CD4-positive, alpha-beta T cell (primary cell): ENCODE data around the gene USP8. TPM values are rescaled to one million over a fixed set of nuclear protein-coding genes. Genes with fewer than 3 reads are reported as not detected.
"Not testable (repeated sequence)": the region's sequence is repeated elsewhere in the genome, so short reads cannot be mapped to it uniquely, and the experiment has no call there.

Source experiments
- ATAC-seq: fragments of 200-7000 bp; cut with Tn5 transposase; one replicate; pipeline ENCODE4 v1.10.0; 2022; ENCODE audit warnings: mild to moderate bottlenecking; ENCODE audit not compliant: poor library complexity
- CTCF ChIA-PET: fragments of 350-600 bp; sonication (Branson Sonifier 250); formaldehyde crosslinking; loops from one replicate; lab custom pipeline; 2021; ENCODE audit warnings: antibody characterized with exemption, inconsistent platforms; lab: Charles Lee
- POLR2A ChIA-PET: fragments of 350-600 bp; sonication (Branson Sonifier 250); formaldehyde crosslinking; loops from one replicate; lab custom pipeline; 2021; ENCODE audit warnings: antibody characterized with exemption, inconsistent platforms; lab: Charles Lee
- DNase-seq, 14 experiments: peaks; one replicate each; pipeline ENCODE4 v3.0.0-alpha.2; 2013 to 2020; ENCODE audit warnings: mixed read lengths in 2 of 14
- H3K27ac ChIP-seq, 2 donors: one replicate each; pipeline versions ENCODE4 v1.5.1 to v1.7.0; 2013; ENCODE audit warnings: low read length in 2 of 2, low read depth in 1 of 2, mild to moderate bottlenecking in 1 of 2
- H3K27me3 ChIP-seq, 2 experiments: 1 replicate in 1 of 2; 2 replicates in 1 of 2; pipeline versions ENCODE4 v1.6.1 to v1.7.0; 2013; ENCODE audit warnings: low read length in 2 of 2, control low read depth in 1 of 2, mild to moderate bottlenecking in 1 of 2, moderate library complexity in 1 of 2; ENCODE audit not compliant: insufficient read depth in 2 of 2, control insufficient read depth in 1 of 2
- H3K36me3 ChIP-seq: one replicate; pipeline ENCODE4 v1.6.1; 2013; ENCODE audit warnings: low read length, control low read depth; ENCODE audit not compliant: insufficient read depth
- H3K4me1 ChIP-seq: one replicate; pipeline ENCODE4 v1.6.1; 2013; ENCODE audit warnings: low read length, control low read depth; ENCODE audit not compliant: insufficient read depth
- H3K4me3 ChIP-seq: one replicate; pipeline ENCODE4 v1.5.1; 2013; ENCODE audit warnings: mild to moderate bottlenecking, low read length, moderate library complexity
- H3K9me3 ChIP-seq, 2 experiments: 1 replicate in 1 of 2; 2 replicates in 1 of 2; pipeline versions ENCODE4 v1.6.1 to v1.7.0; 2013; ENCODE audit warnings: low read length in 2 of 2, mild to moderate bottlenecking in 2 of 2, control low read depth in 1 of 2, moderate library complexity in 1 of 2; ENCODE audit not compliant: control insufficient read depth in 1 of 2, insufficient read depth in 1 of 2
- H3K27ac Mint-ChIP-seq: one replicate; pipeline ENCODE4 v1.8.0; 2020; ENCODE audit warnings: mixed read lengths
- H3K27me3 Mint-ChIP-seq: one replicate; pipeline ENCODE4 v1.8.0; 2021; ENCODE audit warnings: mixed read lengths
- H3K36me3 Mint-ChIP-seq: one replicate; pipeline ENCODE4 v1.8.0; 2021; ENCODE audit warnings: low read depth, mixed read lengths
- H3K4me1 Mint-ChIP-seq: one replicate; pipeline ENCODE4 v1.8.0; 2021; ENCODE audit warnings: low read depth, mixed read lengths
- H3K4me3 Mint-ChIP-seq: one replicate; pipeline ENCODE4 v1.8.0; 2020; ENCODE audit warnings: mild to moderate bottlenecking, mixed read lengths
- H3K9me3 Mint-ChIP-seq: one replicate; pipeline ENCODE4 v1.8.0; 2020; ENCODE audit warnings: mixed read lengths
- intact Hi-C, 2 experiments: fragments of 100-400 bp; cut with DNase I in 1 of 2; cut with micrococcal nuclease in 1 of 2; formaldehyde crosslinking; loops; one replicate each; pipeline versions ENCODE4 v1.15.1 to v1.9.0; 2023 to 2025; cut with DNase I, micrococcal nuclease
- polyA plus RNA-seq, 2 donors: library from polyadenylated mRNA; unstranded; fragments of 120-200 nt; gene quantifications; one replicate each; pipeline ENCODE4 v1.2.1, GENCODE V29; 2013
- total RNA-seq, 174 experiments: library from RNA in 2 of 174; stranded (reverse) in 2 of 174; gene quantifications; one replicate each; pipeline ENCODE4 v1.2.3 and lab custom pipeline; 2021 to 2026
- TF ChIP-seq, protein P1 (sequence below): fragments of 200-600 bp; IDR thresholded peaks from one replicate; pipeline ENCODE4 v1.8.0; 2022; ENCODE audit warnings: antibody characterized with exemption, mild to moderate bottlenecking

USP8 gene
- total RNA-seq (10 to 100 TPM; 48.9 to 50.0 TPM), total RNA-seq (lab: John Stamatoyannopoulos, UW) (52.3 to 139 (median 93.2) reads per million in 172 experiments)
- 34.4 TPM for polyA plus RNA-seq (2013, experiment 1 of 2)
- polyA plus RNA-seq (2013, experiment 2 of 2), result 36.4 TPM

DNA sequence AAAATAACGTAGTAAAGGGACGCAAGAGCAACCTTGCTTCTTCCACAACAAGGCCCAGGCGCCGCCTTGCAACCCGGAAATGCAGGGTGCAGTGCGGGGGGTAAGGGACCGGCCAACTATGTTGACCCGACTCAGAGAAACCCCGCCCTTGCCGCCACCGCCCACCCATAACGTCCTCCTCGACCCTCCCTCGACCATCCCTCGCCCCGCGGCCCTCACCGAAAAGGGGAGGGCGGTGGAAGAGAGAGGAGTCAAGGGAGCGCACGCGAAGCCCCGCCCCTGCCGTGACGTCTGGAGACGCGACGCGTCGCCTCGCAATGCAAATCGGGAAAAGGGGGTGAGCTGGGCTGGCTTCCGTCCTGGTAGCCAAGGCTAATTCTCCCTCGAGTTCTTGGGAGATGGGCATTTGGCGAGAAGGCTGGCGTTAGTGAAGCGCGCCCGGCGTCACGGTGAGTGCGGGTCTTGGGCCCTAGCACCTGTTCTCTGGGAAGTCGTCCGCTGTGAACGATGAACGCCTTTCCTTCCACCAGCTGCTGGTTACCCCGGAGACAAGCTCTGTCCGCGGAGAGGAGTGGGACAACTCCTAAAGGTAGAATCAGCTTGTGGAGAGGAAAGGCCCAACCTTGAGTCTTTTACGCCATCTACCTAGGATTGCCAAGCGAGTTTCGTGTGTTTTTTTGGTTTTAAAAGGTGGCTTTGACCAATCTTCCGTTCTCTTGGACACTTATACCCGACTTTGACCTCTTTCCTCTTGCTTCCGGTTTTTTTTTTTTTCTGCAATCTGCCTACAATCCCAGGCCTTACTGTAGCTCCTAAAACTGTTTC lies at the start of gene USP8:
Gene USP8 (plus strand): TSS at position 340 of the 825 bp plus-strand sequence. CDS start 14,669 bp downstream, outside the sequence.
- peak within 1 kb of the TSS; percentile 97 for H3K4me3 Mint-ChIP-seq
- Histone ChIP-seq H3K27ac (peak within 1 kb of the TSS; percentile 86 to 96), H3K4me1 (peaks cover 34% of the 10 kb centered on the region), H3K36me3 (peaks cover 2% of the 10 kb centered on the region), H3K4me3 (peak within 1 kb of the TSS; percentile 87), H3K27me3 (no peaks in the 10 kb centered on the region), H3K9me3 (no peaks in the 10 kb centered on the region)
- no peaks in the 10 kb centered on the region for H3K9me3 Mint-ChIP-seq
- intact Hi-C loops, result loop anchor here (1.0 to 10.0 kb wide), 7 partner anchors 70 to 1617 kb away; partner anchors contain the start of genes EID1 (in 1 of the 2) and SECISBP2L (in 1 of the 2)
- ATAC-seq (peak; percentile 97), DNase-seq (peak; percentile 84 to 96 (median 89))
- peak within 1 kb of the TSS; percentile 93 for H3K27ac Mint-ChIP-seq
- H3K27me3 Mint-ChIP-seq, result no peaks in the 10 kb centered on the region
- CTCF ChIA-PET, result interaction anchor here (0.7 to 0.9 kb wide), 2 partner anchors 65 to 108 kb away, joined by 4 read pairs; no protein-coding TSS in a partner anchor
- TF ChIP-seq, protein P1, sequence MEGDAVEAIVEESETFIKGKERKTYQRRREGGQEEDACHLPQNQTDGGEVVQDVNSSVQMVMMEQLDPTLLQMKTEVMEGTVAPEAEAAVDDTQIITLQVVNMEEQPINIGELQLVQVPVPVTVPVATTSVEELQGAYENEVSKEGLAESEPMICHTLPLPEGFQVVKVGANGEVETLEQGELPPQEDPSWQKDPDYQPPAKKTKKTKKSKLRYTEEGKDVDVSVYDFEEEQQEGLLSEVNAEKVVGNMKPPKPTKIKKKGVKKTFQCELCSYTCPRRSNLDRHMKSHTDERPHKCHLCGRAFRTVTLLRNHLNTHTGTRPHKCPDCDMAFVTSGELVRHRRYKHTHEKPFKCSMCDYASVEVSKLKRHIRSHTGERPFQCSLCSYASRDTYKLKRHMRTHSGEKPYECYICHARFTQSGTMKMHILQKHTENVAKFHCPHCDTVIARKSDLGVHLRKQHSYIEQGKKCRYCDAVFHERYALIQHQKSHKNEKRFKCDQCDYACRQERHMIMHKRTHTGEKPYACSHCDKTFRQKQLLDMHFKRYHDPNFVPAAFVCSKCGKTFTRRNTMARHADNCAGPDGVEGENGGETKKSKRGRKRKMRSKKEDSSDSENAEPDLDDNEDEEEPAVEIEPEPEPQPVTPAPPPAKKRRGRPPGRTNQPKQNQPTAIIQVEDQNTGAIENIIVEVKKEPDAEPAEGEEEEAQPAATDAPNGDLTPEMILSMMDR, result no peak
- POLR2A ChIA-PET, result interaction anchor here (0.6 to 3.9 kb wide), 10 partner anchors 28 to 1546 kb away, joined by 3 to 132 read pairs (median 4); partner anchors contain the start of genes COPS2, DTWD1, EID1 and FAM227B
- peaks cover 45% of the 10 kb centered on the region for H3K4me1 Mint-ChIP-seq
- H3K36me3 Mint-ChIP-seq, result peaks cover 22% of the 10 kb centered on the region

DNA sequence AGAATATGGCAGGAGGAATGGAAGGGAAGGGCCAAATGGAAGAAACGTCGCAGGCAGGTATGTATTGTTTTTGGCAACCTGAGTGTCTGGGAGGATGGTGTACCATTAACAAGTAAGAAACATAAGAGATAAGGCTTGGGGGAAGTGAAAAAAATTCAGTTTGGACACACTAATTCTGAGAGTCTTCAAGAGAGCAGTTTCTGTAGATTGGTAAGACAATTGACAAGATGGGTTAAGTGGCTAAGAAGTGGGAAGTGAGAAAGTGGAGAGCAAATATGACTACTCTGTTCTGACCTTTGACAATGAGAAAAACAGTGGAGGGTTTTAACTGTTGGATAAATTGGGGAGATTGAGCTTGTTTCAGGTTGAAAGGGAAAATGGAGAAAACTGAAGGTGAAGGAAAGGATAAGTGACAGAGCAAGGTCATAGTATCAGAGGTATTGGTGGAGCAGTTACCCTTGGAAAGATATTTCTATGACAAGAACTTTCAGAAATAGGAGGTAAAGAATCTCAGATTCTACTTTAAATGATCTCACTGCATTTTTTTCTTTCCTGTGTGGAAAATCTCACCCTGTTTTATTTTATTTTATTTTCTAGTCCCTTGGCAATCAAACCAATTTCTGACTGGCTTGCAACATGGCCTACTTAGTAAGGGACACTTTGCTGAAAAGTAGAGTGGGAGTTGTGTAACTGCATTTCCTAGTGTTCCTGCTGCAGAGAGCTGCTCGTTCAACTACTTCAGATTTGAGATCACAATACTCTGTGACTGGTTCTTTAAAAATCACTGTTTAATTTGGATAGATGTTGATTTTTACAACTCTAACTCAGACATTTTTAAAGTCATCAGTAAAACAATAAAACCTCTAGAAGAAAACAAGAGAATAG lies 46.1 kb upstream of the USP8 start:
- Mint-ChIP-seq H3K36me3 (no peaks in the 10 kb centered on the region), H3K27ac (no peak overlapping the region), H3K27me3 (no peaks in the 10 kb centered on the region), H3K4me3 (no peak overlapping the region), H3K4me1 (no peaks in the 10 kb centered on the region), H3K9me3 (no peaks in the 10 kb centered on the region)
- CTCF ChIA-PET, result no interaction called here
- Histone ChIP-seq H3K27ac (no peak overlapping the region), H3K4me1 (no peaks in the 10 kb centered on the region), H3K4me3 (no peak overlapping the region), H3K36me3 (no peaks in the 10 kb centered on the region), H3K9me3 (no peaks in the 10 kb centered on the region), H3K27me3 (no peaks in the 10 kb centered on the region)
- no peak for ATAC-seq
- POLR2A ChIA-PET, result interaction anchor here (1.1 kb wide), 2 partner anchors 20 to 23 kb away, joined by 3 read pairs; partner anchors contain the start of gene GABPB1
- intact Hi-C loops, result no loop called here
- TF ChIP-seq, protein P1, result no peak
- DNase-seq, result no peak

DNA sequence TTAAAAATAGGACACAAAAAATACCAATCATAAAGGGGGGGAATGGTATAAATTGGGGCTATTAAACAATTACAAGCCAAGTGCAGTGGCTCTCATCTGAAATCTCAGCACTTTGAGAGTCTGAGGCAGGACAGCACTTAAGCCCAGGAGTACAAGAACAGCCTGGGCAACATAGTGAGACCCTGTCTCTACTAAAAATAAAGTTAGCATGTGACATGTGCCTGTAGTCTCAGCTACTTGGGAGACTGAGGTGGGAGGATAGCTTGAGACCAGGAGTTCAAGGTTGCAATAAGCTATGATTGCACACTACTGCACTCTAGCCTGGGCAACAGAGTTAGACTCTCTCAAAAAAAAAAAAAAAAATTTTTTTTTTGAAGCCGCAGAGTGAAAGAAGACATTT lies 45.4 kb upstream of the USP8 start:
- Histone ChIP-seq H3K27me3 (no peaks in the 10 kb centered on the region), H3K4me1 (no peaks in the 10 kb centered on the region), H3K36me3 (no peaks in the 10 kb centered on the region), H3K27ac (no peak overlapping the region), H3K9me3 (no peaks in the 10 kb centered on the region), H3K4me3 (no peak overlapping the region)
- TF ChIP-seq, protein P1, result no peak
- ATAC-seq (no peak), DNase-seq (no peak)
- no peaks in the 10 kb centered on the region for H3K9me3 Mint-ChIP-seq
- no peaks in the 10 kb centered on the region for H3K27me3 Mint-ChIP-seq
- CTCF ChIA-PET, result no interaction called here
- POLR2A ChIA-PET, result no interaction called here
- no peaks in the 10 kb centered on the region for H3K36me3 Mint-ChIP-seq
- intact Hi-C loops, result no loop called here
- no peak overlapping the region for H3K27ac Mint-ChIP-seq
- H3K4me3 Mint-ChIP-seq, result no peak overlapping the region
- H3K4me1 Mint-ChIP-seq, result no peaks in the 10 kb centered on the region

DNA sequence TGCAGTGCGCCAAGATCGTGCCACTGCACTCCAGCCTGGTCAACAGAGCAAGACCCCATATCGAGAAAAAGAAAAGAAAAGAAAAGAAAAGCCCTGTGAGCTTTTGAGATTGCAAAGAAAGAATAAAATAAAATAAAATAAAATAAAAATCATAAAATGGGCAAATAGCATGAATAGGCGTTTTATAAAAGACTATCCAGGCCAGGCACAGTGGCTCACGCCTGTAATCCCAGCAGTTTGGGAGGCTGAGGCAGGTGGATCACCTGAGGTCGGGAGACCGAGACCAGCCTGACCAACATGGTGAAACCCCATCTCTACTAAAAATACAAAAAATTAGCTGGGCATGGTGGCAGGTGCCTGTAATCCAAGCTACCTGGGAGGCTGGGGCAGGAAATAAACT lies 44.8 kb upstream of the USP8 start:
- H3K27me3 ChIP-seq, H3K27ac ChIP-seq, H3K27me3 Mint-ChIP-seq, H3K4me3 Mint-ChIP-seq, H3K9me3 Mint-ChIP-seq, H3K4me1 Mint-ChIP-seq, POLR2A ChIA-PET, H3K36me3 Mint-ChIP-seq, H3K9me3 ChIP-seq, intact Hi-C loops, ATAC-seq, H3K4me3 ChIP-seq, H3K4me1 ChIP-seq, H3K27ac Mint-ChIP-seq, DNase-seq, H3K36me3 ChIP-seq, CTCF ChIA-PET: not testable (repeated sequence)
